HFFc6 (cell line): Measurements from ENCODE around the gene PPCS. TPM values are rescaled to one million over a fixed set of nuclear protein-coding genes. Genes with fewer than 3 reads are reported as not detected.

Experiments
- DNase-seq: peaks from one replicate; pipeline ENCODE4 v3.0.0-alpha.2; 2018
- H3K27ac Mint-ChIP-seq: 2 replicates; pipeline ENCODE4 v1.8.0; 2020; ENCODE audit warnings: mild to moderate bottlenecking, mixed read lengths
- H3K27me3 Mint-ChIP-seq: 2 replicates; pipeline ENCODE4 v1.8.0; 2021; ENCODE audit warnings: mild to moderate bottlenecking, moderate library complexity, mixed read lengths; ENCODE audit not compliant: insufficient read depth
- H3K36me3 Mint-ChIP-seq: 2 replicates; pipeline ENCODE4 v1.8.0; 2021; ENCODE audit warnings: low read depth, mixed read lengths
- H3K4me1 Mint-ChIP-seq: 2 replicates; pipeline ENCODE4 v1.8.0; 2020; ENCODE audit warnings: low read depth, mixed read lengths
- H3K4me3 Mint-ChIP-seq: 2 replicates; pipeline ENCODE4 v1.8.0; 2020; ENCODE audit warnings: mild to moderate bottlenecking, moderate library complexity, mixed read lengths
- H3K9me3 Mint-ChIP-seq: 2 replicates; pipeline ENCODE4 v1.8.0; 2020; ENCODE audit warnings: mild to moderate bottlenecking, mixed read lengths
- CTCF ChIP-seq: fragments of 200-600 bp; sonication (generic); IDR thresholded peaks from 2 replicates; pipeline ENCODE4 v1.5.0; 2021; ENCODE audit warnings: antibody characterized with exemption, mild to moderate bottlenecking
- total RNA-seq, 6 experiments: library from RNA; stranded (reverse); fragmentation: NEBNext Ultra II Directional; extraction: Animal tissue kit (Norgen Biotek cat#: 25700); gene quantifications; 2 replicates in 1 of 6; 3 replicates in 5 of 6; pipeline ENCODE4 v1.2.3, GENCODE V29; 2021

PPCS gene
- total RNA-seq, 6 experiments from 2014 or later: 27.6 to 34.8 (median 29.2) TPM

- no peak overlapping the region for H3K4me3 Mint-ChIP-seq
- peaks cover 44% of the 10 kb centered on the region for H3K9me3 Mint-ChIP-seq
- H3K4me1 Mint-ChIP-seq: no peaks in the 10 kb centered on the region
- peaks cover 12% of the 10 kb centered on the region for H3K36me3 Mint-ChIP-seq
- H3K27me3 Mint-ChIP-seq: no peaks in the 10 kb centered on the region
- DNase-seq: no peak
- no peak; the same call in 1 of the 2 replicates for TF ChIP-seq CTCF
- no peak overlapping the region for H3K27ac Mint-ChIP-seq
These were observed 48.3 kb downstream of the PPCS start for GRCh38 chr1:42504535-42505128.

- no peak for DNase-seq
- Mint-ChIP-seq H3K4me3 (no peak overlapping the region), H3K27me3 (no peaks in the 10 kb centered on the region), H3K9me3 (peaks cover 44% of the 10 kb centered on the region), H3K4me1 (no peaks in the 10 kb centered on the region), H3K27ac (no peak overlapping the region), H3K36me3 (peaks cover 12% of the 10 kb centered on the region)
- no peak for TF ChIP-seq CTCF
These were observed 50.2 kb downstream of the PPCS start for GRCh38 chr1:42506576-42506975.

Other genes starting within 250 kb of the PPCS start
- gene FOXJ3, start 121.3 kb upstream of the PPCS start, total RNA-seq: 10 to 100 TPM; 24.5 to 31.3 (median 28.9) TPM
- gene RIMKLA, start 75.8 kb upstream of the PPCS start, total RNA-seq: not detected
- under 1 TPM in 1 of 6 experiments, not detected in 5; 0.20 TPM for gene ZMYND12, start 521 bp upstream of the PPCS start, total RNA-seq
- 1 to 10 TPM in 1 of 6 experiments, under 1 TPM in 5; 0.18 to 1.2 (median 0.31) TPM for gene CCDC30, start 6.7 kb downstream of the PPCS start, total RNA-seq
- gene PPIH, start 201.9 kb downstream of the PPCS start, total RNA-seq: 10 to 100 TPM; 30.0 to 45.6 (median 40.0) TPM
- gene YBX1, start 225.9 kb downstream of the PPCS start, total RNA-seq: 100 to 1,000 TPM; 736 to 879 (median 836) TPM